Muscle of leg (tissue), 11 donors: Measurements from ENCODE around the gene CSDE1. TPM values are rescaled to one million over a fixed set of nuclear protein-coding genes. Genes with fewer than 3 reads are reported as not detected.

Experiments
- DNase-seq: peaks from one replicate; pipeline ENCODE4 v3.0.0; 2013
- H3K27ac ChIP-seq: one replicate; pipeline ENCODE4 v1.5.1; 2013; ENCODE audit warnings: mild to moderate bottlenecking, low read length, control low read depth
- H3K27me3 ChIP-seq: one replicate; pipeline ENCODE4 v1.6.1; 2013; ENCODE audit warnings: low read length; ENCODE audit not compliant: control insufficient read depth, insufficient read depth
- H3K36me3 ChIP-seq: one replicate; pipeline ENCODE4 v1.6.1; 2013; ENCODE audit warnings: low read length; ENCODE audit not compliant: control insufficient read depth, insufficient read depth
- H3K4me1 ChIP-seq: one replicate; pipeline ENCODE4 v1.6.1; 2013; ENCODE audit warnings: low read length; ENCODE audit not compliant: control insufficient read depth, insufficient read depth
- H3K4me3 ChIP-seq: one replicate; pipeline ENCODE4 v1.5.1; 2013; ENCODE audit warnings: low read length, control low read depth
- H3K9me3 ChIP-seq: replicated peaks from 2 replicates; pipeline ENCODE4 v1.6.1; 2013; ENCODE audit warnings: low read depth, low read length; ENCODE audit not compliant: control insufficient read depth
- WGBS: methylation state at CpG from one replicate; pipeline ENCODE4 v1.1.5; 2013; ENCODE audit warnings: missing lambda C conversion rate; ENCODE audit not compliant: insufficient coverage; 5-methylcytosine and 5-hydroxymethylcytosine counted together
- polyA plus RNA-seq, 8 donors: library from polyadenylated mRNA; unstranded; fragments of 120-200 nt; gene quantifications; one replicate each; pipeline versions ENCODE4 v1.2.1 to v1.2.3, GENCODE V29; 2013; ENCODE audit warnings: inconsistent platforms in 1 of 8, low replicate concordance in 1 of 8; ENCODE audit not compliant: insufficient read length in 8 of 8, insufficient read depth in 1 of 8
- total RNA-seq: library from RNA; stranded (reverse); fragments of 120-200 nt; gene quantifications from one replicate; pipeline ENCODE4 v1.2.4, GENCODE V29; 2013

Gene CSDE1
- total and polyA plus RNA-seq, 9 donors: 328 to 448 (median 393) TPM

DNA sequence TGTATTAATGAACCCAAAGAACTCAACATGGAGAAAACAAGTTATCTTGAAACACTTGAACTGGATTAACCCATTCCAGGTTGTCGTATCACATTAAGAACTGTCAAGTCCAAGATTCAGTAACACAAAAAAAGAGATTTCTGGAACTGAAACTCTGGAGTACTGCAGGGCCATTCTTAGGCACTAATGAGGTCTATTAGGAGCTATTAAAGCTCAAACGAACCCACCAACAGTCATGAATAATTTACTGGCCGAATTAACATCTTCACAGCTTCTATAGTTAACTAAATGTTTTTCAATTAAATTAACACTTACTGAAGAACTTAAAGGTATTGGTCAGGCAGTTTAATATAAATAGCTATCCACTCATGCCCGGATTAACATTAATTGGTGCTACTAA, 4.6 kb downstream of the CSDE1 start:
- H3K4me1 ChIP-seq: peaks cover 25% of the 10 kb centered on the region
- no peak overlapping the region for H3K27ac ChIP-seq
- H3K4me3 ChIP-seq: no peak overlapping the region
- WGBS: no CpG with 5 or more reads among the region's 4 CpGs
- DNase-seq: no peak
- H3K27me3 ChIP-seq: peaks cover 2% of the 10 kb centered on the region
- H3K9me3 ChIP-seq: no peaks in the 10 kb centered on the region
- peaks cover 3% of the 10 kb centered on the region for H3K36me3 ChIP-seq

DNA sequence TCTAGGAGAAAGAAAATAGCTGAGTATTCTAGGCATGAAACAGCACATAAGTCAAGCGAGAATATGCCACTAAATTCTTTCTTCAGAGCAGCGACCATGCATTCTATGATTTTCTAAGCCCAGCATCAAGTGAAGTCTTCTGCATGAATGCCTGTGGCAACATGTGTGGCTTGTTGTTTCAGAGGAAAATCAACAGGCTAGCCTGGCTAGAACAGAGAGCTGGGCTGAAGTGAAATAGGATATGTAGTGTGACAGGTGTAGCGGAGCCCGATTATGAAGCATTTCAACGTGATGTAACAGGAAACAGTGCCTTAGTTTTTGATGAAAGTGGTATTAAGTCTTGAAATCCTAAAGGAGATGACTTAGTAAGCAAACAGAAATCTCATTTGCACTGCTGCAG, 7.0 kb downstream of the CSDE1 start:
- Histone ChIP-seq H3K4me1 (peaks cover 16% of the 10 kb centered on the region), H3K27me3 (no peaks in the 10 kb centered on the region), H3K36me3 (peaks cover 9% of the 10 kb centered on the region), H3K9me3 (no peaks in the 10 kb centered on the region), H3K4me3 (no peak overlapping the region), H3K27ac (no peak overlapping the region)
- WGBS: 52% methylated on average over 3 of the region's 5 CpGs
- peak; percentile 40 for DNase-seq

DNA sequence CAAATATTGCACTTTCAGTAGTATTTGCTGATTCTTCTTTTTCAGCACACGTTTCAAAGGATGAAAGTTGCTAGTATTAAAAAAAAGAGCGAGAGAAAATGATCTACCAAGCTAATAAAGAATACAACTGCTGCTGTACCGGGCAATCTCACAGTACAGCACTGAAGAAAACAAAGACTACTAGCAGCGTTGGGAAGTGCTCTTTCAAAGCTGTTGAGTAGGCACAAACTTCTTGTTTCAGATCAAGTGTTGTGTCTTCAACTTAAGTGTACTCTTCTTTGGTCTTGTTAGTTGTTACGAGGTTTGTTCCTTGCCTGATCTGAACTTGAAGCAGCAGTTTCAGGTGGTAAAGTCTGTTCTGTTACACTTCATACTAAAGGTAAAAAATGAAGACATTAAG, 7.9 kb downstream of the CSDE1 start:
- H3K4me3 ChIP-seq: no peak overlapping the region
- H3K4me1 ChIP-seq: peaks cover 13% of the 10 kb centered on the region
- no peak overlapping the region for H3K27ac ChIP-seq

DNA sequence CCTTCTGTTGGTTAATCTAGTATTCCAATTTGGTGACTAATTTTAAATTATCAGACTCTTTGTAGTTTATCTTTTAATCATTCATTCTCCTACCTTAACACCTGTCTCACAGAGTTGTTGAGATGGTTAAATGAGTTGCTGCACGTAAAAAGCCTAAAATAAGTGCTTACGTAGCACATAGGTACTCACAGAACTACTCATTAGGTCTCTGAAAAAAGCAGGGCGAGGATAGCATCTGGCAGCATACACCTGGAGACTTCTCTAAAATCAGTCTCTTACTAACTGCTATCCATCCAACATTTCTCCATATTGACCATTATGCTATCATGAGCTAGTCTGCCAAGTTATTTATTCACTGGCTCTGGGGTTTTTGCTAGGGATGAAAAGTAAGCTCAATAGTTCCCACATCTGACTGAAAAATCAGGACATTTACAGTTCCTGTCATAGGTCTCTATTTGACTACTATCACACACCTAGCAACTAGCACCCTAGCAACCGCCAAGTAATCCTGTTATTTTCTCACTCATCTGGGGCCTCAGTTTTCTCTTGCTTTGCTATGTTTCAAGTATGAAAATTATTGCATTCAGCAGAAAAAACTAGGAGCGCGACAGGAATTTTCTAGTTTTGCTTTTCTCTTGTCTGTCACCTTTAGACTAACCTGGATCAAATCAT, 11.2 kb downstream of the CSDE1 start:
- Histone ChIP-seq H3K27me3 (no peaks in the 10 kb centered on the region), H3K4me1 (peaks cover 3% of the 10 kb centered on the region), H3K9me3 (no peaks in the 10 kb centered on the region), H3K27ac (no peak overlapping the region), H3K36me3 (peaks cover 17% of the 10 kb centered on the region), H3K4me3 (no peak overlapping the region)
- 83% methylated on average over 4 of the region's 6 CpGs for WGBS
- no peak for DNase-seq

More for the DNA sequence above, 7.9 kb downstream of the CSDE1 start:
- Histone ChIP-seq H3K9me3 (no peaks in the 10 kb centered on the region), H3K36me3 (peaks cover 9% of the 10 kb centered on the region), H3K27me3 (no peaks in the 10 kb centered on the region)
- DNase-seq: no peak
- 60% methylated on average over 1 of the region's 5 CpGs for WGBS

DNA sequence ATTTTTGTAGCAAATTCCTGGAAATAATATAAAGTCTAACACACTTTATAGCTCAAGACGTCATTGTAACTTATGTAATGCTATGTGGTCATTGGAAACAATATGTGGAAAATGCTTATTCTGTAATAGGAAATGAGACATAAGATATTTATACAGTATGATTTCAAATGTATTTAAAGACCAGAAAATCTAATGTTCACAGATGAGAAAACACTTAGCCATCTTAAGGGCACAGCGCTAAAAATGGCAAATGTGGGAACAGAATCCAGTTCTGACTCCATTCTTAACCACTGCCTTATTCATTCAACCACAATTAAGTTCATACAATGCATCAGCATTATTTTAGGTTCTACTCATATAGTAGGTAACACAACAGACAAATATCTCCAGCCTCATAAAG, 12.5 kb downstream of the CSDE1 start:
- no peak overlapping the region for H3K27ac ChIP-seq
- H3K36me3 ChIP-seq: peaks cover 17% of the 10 kb centered on the region
- H3K27me3 ChIP-seq: no peaks in the 10 kb centered on the region
- H3K4me1 ChIP-seq: no peaks in the 10 kb centered on the region
- no CpG with 5 or more reads among the region's 2 CpGs for WGBS
- H3K9me3 ChIP-seq: no peaks in the 10 kb centered on the region
- no peak overlapping the region for H3K4me3 ChIP-seq
- DNase-seq: peak; percentile 23

DNA sequence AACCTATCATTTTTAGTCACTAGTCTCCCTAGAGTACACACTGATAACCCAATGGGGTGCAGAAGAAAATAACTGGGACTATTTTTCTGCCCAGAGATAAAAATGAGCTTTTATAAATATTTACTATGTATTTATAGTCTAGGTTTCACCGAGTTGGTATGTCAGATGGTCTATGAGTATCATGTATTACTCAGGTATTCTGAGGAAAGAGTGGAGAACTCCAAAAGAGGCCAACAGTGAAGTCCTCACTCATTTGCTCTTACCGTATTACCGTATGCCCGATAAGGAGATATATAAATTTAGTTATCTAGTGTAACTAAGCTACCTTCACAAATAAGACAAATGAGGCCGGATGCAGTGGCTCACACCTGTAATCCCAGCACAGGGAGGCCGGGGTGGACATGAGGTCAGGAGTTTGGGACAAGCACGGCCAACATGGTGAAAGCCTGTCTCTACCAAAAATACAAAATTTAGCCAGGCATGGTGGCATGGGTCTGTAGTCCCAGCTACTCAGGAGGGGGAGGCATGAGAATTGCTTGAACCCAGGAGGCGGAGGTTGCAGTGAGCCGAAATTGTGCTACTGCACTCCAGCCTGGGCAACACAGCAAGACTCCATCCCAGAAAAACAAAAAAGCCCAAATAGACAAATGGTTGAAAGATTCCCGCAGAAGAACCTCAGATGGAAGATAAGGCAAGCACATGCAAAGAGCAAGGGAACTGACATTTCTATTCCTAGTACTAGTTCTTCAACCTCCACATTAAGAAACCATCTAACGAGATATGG, 15.6 kb downstream of the CSDE1 start:
- WGBS: 100% methylated on average over 1 of the region's 11 CpGs
- no peak overlapping the region for H3K4me3 ChIP-seq

DNA sequence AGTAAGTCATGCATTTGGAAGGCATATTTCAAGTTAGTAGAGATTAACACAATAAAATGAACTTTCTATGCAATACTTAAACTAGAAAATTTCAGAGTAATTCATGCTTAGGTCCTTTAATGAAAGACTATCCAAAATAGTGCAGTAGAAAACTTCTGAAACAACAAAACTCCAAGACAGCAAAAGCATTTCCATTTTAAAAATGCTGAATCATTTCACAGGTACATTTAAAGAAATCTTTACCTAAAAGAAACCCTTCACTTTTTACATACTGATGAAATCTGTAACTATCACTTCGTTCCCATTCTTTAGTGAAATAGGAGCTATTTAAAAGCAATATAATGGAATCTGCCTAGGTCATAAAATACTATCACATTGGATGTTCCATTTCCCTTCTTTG, 17.5 kb downstream of the CSDE1 start:
- no peaks in the 10 kb centered on the region for H3K27me3 ChIP-seq
- H3K4me3 ChIP-seq: no peak overlapping the region
- H3K4me1 ChIP-seq: no peaks in the 10 kb centered on the region
- H3K27ac ChIP-seq: no peak overlapping the region
- H3K9me3 ChIP-seq: no peaks in the 10 kb centered on the region
- no peak for DNase-seq
- peaks cover 33% of the 10 kb centered on the region for H3K36me3 ChIP-seq
- WGBS: no CpG with 5 or more reads among the region's 1 CpG

More for the DNA sequence above, 15.6 kb downstream of the CSDE1 start:
- Histone ChIP-seq H3K9me3 (no peaks in the 10 kb centered on the region), H3K36me3 (peaks cover 25% of the 10 kb centered on the region), H3K4me1 (no peaks in the 10 kb centered on the region), H3K27ac (no peak overlapping the region), H3K27me3 (no peaks in the 10 kb centered on the region)
- no peak for DNase-seq

DNA sequence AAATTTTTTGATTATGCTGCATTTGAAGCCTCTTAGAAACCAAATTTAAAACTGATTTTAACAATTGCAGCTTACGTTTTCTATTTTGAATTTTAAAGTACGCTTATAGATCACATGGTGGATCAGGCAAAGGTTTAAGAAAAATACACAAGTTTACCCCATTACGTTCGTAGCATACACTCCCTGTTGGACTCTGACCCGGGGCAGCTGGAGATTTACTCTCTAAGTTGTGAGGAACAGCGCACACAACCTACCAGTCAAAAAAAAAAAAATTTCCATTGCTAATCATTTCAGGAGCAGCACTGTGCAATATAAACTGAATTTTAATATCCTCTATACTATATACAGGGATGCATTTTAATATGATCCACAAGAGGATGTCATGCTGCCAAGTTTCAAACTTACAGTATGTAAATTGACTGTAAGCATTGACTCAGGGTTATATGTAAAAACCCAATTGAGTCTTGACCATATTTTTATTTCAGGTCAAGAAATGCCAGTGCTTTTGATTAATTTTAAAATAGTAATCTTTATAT, 20.4 kb downstream of the CSDE1 start:
- H3K9me3 ChIP-seq: no peaks in the 10 kb centered on the region
- WGBS: 67% methylated on average over 4 of the region's 6 CpGs
- H3K4me1 ChIP-seq: no peaks in the 10 kb centered on the region
- H3K36me3 ChIP-seq: peaks cover 38% of the 10 kb centered on the region
- H3K27me3 ChIP-seq: no peaks in the 10 kb centered on the region
- no peak overlapping the region for H3K27ac ChIP-seq
- no peak for DNase-seq
- H3K4me3 ChIP-seq: no peak overlapping the region

DNA sequence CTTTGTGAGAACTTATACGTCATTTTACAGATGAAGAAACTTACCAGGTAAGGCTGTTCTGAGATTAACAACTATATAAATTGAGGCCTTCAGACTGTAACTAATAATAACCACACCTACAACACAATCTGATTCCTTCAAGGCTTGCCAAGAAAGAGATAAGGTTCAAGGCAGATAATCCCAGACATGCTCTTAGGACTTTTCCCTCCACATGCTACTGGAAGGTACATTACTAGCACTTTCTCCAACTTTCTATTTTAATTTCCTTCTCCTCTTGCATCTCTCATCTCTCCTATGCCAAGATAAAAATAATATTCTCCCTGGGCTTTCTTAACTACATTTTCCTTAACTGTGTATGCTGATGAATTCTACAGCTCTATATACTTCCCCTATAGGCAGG, 22.3 kb downstream of the CSDE1 start:
- Histone ChIP-seq H3K36me3 (peaks cover 41% of the 10 kb centered on the region), H3K27me3 (no peaks in the 10 kb centered on the region), H3K9me3 (no peaks in the 10 kb centered on the region), H3K4me1 (no peaks in the 10 kb centered on the region), H3K4me3 (no peak overlapping the region), H3K27ac (no peak overlapping the region)
- DNase-seq: no peak
- no CpG with 5 or more reads among the region's 1 CpG for WGBS

DNA sequence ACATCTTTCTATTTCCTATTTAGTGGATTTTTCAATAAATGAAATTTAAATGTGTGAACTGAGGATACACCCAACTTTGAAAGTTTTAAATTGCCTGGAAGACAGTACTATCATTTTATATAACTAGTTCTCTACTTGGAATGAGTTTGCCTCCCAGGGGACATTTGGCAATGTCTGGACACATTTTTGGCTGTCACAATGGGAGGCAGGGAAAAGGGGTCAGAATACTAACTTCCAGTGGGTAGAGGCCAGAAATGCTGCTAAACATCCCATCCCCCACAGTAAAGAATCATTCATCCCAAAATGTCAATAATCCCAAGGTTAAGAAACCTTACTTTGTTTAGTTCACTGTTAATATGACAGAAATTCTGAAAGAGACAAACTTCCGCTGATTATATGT, 28.0 kb downstream of the CSDE1 start:
- Histone ChIP-seq H3K27me3 (no peaks in the 10 kb centered on the region), H3K4me1 (no peaks in the 10 kb centered on the region), H3K9me3 (no peaks in the 10 kb centered on the region), H3K36me3 (peaks cover 46% of the 10 kb centered on the region), H3K4me3 (no peak overlapping the region), H3K27ac (no peak overlapping the region)
- no CpG with 5 or more reads among the region's 1 CpG for WGBS
- DNase-seq: peak; percentile 7
